Natural killer cell (primary cell): ENCODE measurements around the gene CHCHD10. TPM values are rescaled to one million over a fixed set of nuclear protein-coding genes. Genes with fewer than 3 reads are reported as not detected.

ENCODE experiments used
- ATAC-seq, 3 donors: fragments of 150-1000 bp in 2 of 3; fragments of 200-7000 bp in 1 of 3; cut with Tn5 transposase; 1 replicate in 1 of 3; 2 replicates in 2 of 3; pipeline ENCODE4 v1.10.0; 2021; ENCODE audit warnings: mild to moderate bottlenecking in 2 of 3, moderate library complexity in 2 of 3
- DNase-seq, 2 donors: peaks; one replicate each; pipeline versions ENCODE4 v3.0.0 to v3.0.0-alpha.2; 2013 to 2021; ENCODE audit warnings: mixed read lengths in 1 of 2
- H3K27ac ChIP-seq: one replicate; pipeline ENCODE4 v1.5.1; 2013; ENCODE audit warnings: mild to moderate bottlenecking, low read length
- H3K27me3 ChIP-seq: one replicate; pipeline ENCODE4 v1.6.1; 2013; ENCODE audit warnings: low read length; ENCODE audit not compliant: control insufficient read depth, insufficient read depth
- H3K36me3 ChIP-seq: one replicate; pipeline ENCODE4 v1.6.1; 2013; ENCODE audit warnings: low read length; ENCODE audit not compliant: control insufficient read depth, insufficient read depth
- H3K4me1 ChIP-seq: one replicate; pipeline ENCODE4 v1.6.1; 2013; ENCODE audit warnings: low read length; ENCODE audit not compliant: control insufficient read depth, insufficient read depth
- H3K4me3 ChIP-seq: one replicate; pipeline ENCODE4 v1.5.1; 2013; ENCODE audit warnings: low read length
- H3K9me3 ChIP-seq: one replicate; pipeline ENCODE4 v1.6.1; 2013; ENCODE audit warnings: low read length; ENCODE audit not compliant: control insufficient read depth, insufficient read depth
- H3K27ac Mint-ChIP-seq, 2 donors: one replicate each; pipeline ENCODE4 v1.8.0; 2022; ENCODE audit warnings: mild to moderate bottlenecking in 2 of 2, mixed read lengths in 2 of 2, moderate library complexity in 1 of 2
- H3K27me3 Mint-ChIP-seq, 2 donors: one replicate each; pipeline ENCODE4 v1.8.0; 2022; ENCODE audit warnings: low read depth in 2 of 2, mixed read lengths in 2 of 2
- H3K36me3 Mint-ChIP-seq: one replicate; pipeline ENCODE4 v1.8.0; 2022; ENCODE audit warnings: mixed read lengths
- H3K4me1 Mint-ChIP-seq, 2 donors: one replicate each; pipeline ENCODE4 v1.8.0; 2022; ENCODE audit warnings: mixed read lengths in 2 of 2
- H3K4me3 Mint-ChIP-seq: one replicate; pipeline ENCODE4 v1.8.0; 2022; ENCODE audit warnings: mild to moderate bottlenecking, moderate library complexity, mixed read lengths
- H3K9me3 Mint-ChIP-seq, 2 donors: one replicate each; pipeline ENCODE4 v1.8.0; 2022; ENCODE audit warnings: mixed read lengths in 2 of 2
- CTCF ChIP-seq: fragments of 200-600 bp; IDR thresholded peaks from one replicate; pipeline ENCODE4 v1.8.0; 2022; ENCODE audit warnings: antibody characterized with exemption
- WGBS: methylation state at CpG from one replicate; pipeline ENCODE4 v1.1.7; 2013; ENCODE audit warnings: missing lambda C conversion rate; ENCODE audit not compliant: insufficient coverage; 5-methylcytosine and 5-hydroxymethylcytosine counted together
- intact Hi-C: fragments of 100-400 bp; cut with micrococcal nuclease; formaldehyde crosslinking; loops from one replicate; pipeline ENCODE4 v1.14.2; 2022
- total RNA-seq, 4 donors: library from RNA; stranded (reverse); fragments of 120-200 nt in 1 of 4; gene quantifications; one replicate each; pipeline versions ENCODE4 v1.2.3 to v1.2.4, GENCODE V29; 2013 to 2022

Gene CHCHD10
- total RNA-seq, 3 donors from 2014 or later (not counting 1 experiment from before 2014, with no cell fraction given), result 9.3 to 22.5 (median 13.8) TPM

GRCh38 chr22:23745791-23746190 lies 22.0 kb downstream of the CHCHD10 start:
- no peak for ATAC-seq
- no peak for TF ChIP-seq CTCF
- intact Hi-C loops, result no loop called here
- Mint-ChIP-seq H3K4me1 (peaks cover 26 to 33% of the 10 kb centered on the region in 2 donors), H3K27me3 (no peaks in the 10 kb centered on the region), H3K4me3 (no peak overlapping the region), H3K36me3 (peaks cover 13% of the 10 kb centered on the region), H3K27ac (peak overlapping the region in 1 of 2 donors; percentile 58), H3K9me3 (no peaks in the 10 kb centered on the region)
- no peak overlapping the region for H3K4me3 ChIP-seq
- H3K36me3 ChIP-seq, result peaks cover 28% of the 10 kb centered on the region
- no peak overlapping the region for H3K27ac ChIP-seq
- no peaks in the 10 kb centered on the region for H3K9me3 ChIP-seq
- 79% methylated on average over 6 of the region's 6 CpGs for WGBS
- no peaks in the 10 kb centered on the region for H3K27me3 ChIP-seq
- DNase-seq, result no peak
- peaks cover 10% of the 10 kb centered on the region for H3K4me1 ChIP-seq

GRCh38 chr22:23744485-23744884 lies 23.3 kb downstream of the CHCHD10 start:
- Mint-ChIP-seq H3K36me3 (peaks cover 13% of the 10 kb centered on the region), H3K4me3 (no peak overlapping the region), H3K27me3 (no peaks in the 10 kb centered on the region), H3K4me1 (peaks cover 13 to 20% of the 10 kb centered on the region in 2 donors), H3K27ac (no peak overlapping the region), H3K9me3 (no peaks in the 10 kb centered on the region)
- Histone ChIP-seq H3K4me3 (no peak overlapping the region), H3K27ac (no peak overlapping the region), H3K36me3 (peaks cover 28% of the 10 kb centered on the region), H3K4me1 (no peaks in the 10 kb centered on the region), H3K27me3 (no peaks in the 10 kb centered on the region), H3K9me3 (no peaks in the 10 kb centered on the region)
- 97% methylated on average over 14 of the region's 14 CpGs for WGBS
- TF ChIP-seq CTCF, result no peak
- DNase-seq (no peak), ATAC-seq (no peak)
- intact Hi-C loops, result no loop called here

- no peaks in the 10 kb centered on the region for H3K9me3 Mint-ChIP-seq
- no peak overlapping the region for H3K4me3 ChIP-seq
- H3K27me3 Mint-ChIP-seq, result no peaks in the 10 kb centered on the region
- no peaks in the 10 kb centered on the region for H3K4me1 ChIP-seq
- intact Hi-C loops, result no loop called here
- H3K9me3 ChIP-seq, result no peaks in the 10 kb centered on the region
- H3K27ac Mint-ChIP-seq, result no peak overlapping the region
- WGBS, result 98% methylated on average over 13 of the region's 13 CpGs
- H3K27ac ChIP-seq, result no peak overlapping the region
- no peak overlapping the region for H3K4me3 Mint-ChIP-seq
- peaks cover 13% of the 10 kb centered on the region for H3K36me3 Mint-ChIP-seq
- H3K4me1 Mint-ChIP-seq, result peaks cover 12 to 19% of the 10 kb centered on the region in 2 donors
- ATAC-seq (no peak), DNase-seq (no peak)
- TF ChIP-seq CTCF, result no peak
- no peaks in the 10 kb centered on the region for H3K27me3 ChIP-seq
- peaks cover 28% of the 10 kb centered on the region for H3K36me3 ChIP-seq
These were observed 23.8 kb downstream of the CHCHD10 start for GRCh38 chr22:23744001-23744400.

GRCh38 chr22:23743303-23743705 lies 24.5 kb downstream of the CHCHD10 start:
- H3K36me3 ChIP-seq, result peaks cover 28% of the 10 kb centered on the region
- H3K4me3 ChIP-seq, result no peak overlapping the region
- Mint-ChIP-seq H3K27me3 (no peaks in the 10 kb centered on the region), H3K9me3 (no peaks in the 10 kb centered on the region), H3K27ac (no peak overlapping the region), H3K4me3 (no peak overlapping the region), H3K36me3 (peaks cover 13% of the 10 kb centered on the region), H3K4me1 (peaks cover 12 to 19% of the 10 kb centered on the region in 2 donors)
- H3K4me1 ChIP-seq, result no peaks in the 10 kb centered on the region
- DNase-seq, result no peak
- WGBS, result 96% methylated on average over 2 of the region's 2 CpGs
- ATAC-seq, result no peak
- no peak overlapping the region for H3K27ac ChIP-seq
- intact Hi-C loops, result no loop called here
- no peaks in the 10 kb centered on the region for H3K9me3 ChIP-seq
- no peaks in the 10 kb centered on the region for H3K27me3 ChIP-seq
- no peak for TF ChIP-seq CTCF
